D721Med (cell line): ENCODE measurements around the gene EMSY.

ENCODE experiments used
- DNase-seq: peaks from one replicate; pipeline ENCODE4 v3.0.0; 2011; ENCODE audit warnings: low spot score; ENCODE audit not compliant: insufficient read length
- FAIRE-seq: peaks from 2 replicates; lab custom pipeline; 2011; peaks lifted over from hg19 to GRCh38; lab: Jason Lieb, UNC
- CTCF ChIP-seq: IDR thresholded peaks from 2 replicates; pipeline ENCODE4 v1.5.1; 2012; ENCODE audit warnings: mild to moderate bottlenecking, control low read depth; ENCODE audit not compliant: insufficient read depth; ENCODE audit errors: missing control alignments

EMSY gene

DNA sequence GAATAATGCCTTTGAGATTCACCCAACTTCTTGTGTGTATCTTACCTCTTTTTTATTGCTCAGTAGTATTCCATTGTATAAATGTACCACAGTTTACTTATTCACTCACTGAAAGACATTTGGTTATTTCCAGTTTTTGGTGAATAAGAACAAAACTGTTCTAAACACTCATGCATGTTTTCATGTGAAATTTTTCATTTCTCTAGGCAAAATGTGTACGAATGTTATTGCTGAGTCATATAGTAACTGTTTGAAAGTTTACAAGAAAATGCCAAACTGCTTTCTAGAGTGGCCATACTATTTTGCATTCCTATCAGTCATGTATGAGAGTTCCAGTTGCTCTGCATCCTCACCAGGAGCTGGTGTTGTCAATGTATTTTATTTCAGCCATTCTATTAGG lies 8.8 kb upstream of the EMSY start:
- no peak for TF ChIP-seq CTCF
- DNase-seq (no peak), FAIRE-seq (no peak)

DNA sequence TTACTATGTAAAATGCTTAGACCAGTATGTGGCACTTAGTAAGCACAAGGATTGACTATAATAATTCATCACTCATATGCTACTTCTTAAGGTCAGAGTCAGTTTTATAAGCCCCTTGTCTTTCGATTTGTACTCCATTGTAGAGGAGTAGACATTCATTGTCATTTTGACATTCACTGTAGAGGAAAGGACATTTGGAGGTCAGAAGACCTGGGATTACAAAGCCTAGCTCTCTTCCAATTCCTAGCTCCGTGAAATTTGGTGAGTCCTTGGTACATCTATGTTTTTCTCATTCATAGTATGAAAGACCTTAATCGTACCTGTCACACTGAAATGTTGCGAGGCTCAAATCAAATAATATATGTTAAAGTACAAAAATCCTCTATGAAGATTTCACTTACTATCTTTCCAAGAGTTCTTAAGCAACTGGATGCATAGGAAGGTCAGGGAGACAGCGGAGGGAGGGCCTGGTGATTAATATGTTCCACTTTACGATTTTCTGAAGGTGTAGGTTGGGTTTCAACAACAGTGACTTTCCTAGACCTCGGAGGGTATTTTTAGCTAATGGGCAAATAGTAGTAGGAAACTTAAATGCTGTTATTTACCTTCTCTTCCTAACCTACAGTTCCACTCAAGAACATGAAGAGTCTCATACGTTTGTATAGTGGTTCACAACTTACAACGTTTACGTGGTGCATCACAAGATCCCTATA lies 1.4 kb upstream of the EMSY start:
- FAIRE-seq (no peak), DNase-seq (no peak)
- no peak for TF ChIP-seq CTCF

GRCh38 chr11:76444065-76444383 lies 794 bp upstream of the EMSY start:
- DNase-seq (no peak), FAIRE-seq (no peak)
- no peak for TF ChIP-seq CTCF

DNA sequence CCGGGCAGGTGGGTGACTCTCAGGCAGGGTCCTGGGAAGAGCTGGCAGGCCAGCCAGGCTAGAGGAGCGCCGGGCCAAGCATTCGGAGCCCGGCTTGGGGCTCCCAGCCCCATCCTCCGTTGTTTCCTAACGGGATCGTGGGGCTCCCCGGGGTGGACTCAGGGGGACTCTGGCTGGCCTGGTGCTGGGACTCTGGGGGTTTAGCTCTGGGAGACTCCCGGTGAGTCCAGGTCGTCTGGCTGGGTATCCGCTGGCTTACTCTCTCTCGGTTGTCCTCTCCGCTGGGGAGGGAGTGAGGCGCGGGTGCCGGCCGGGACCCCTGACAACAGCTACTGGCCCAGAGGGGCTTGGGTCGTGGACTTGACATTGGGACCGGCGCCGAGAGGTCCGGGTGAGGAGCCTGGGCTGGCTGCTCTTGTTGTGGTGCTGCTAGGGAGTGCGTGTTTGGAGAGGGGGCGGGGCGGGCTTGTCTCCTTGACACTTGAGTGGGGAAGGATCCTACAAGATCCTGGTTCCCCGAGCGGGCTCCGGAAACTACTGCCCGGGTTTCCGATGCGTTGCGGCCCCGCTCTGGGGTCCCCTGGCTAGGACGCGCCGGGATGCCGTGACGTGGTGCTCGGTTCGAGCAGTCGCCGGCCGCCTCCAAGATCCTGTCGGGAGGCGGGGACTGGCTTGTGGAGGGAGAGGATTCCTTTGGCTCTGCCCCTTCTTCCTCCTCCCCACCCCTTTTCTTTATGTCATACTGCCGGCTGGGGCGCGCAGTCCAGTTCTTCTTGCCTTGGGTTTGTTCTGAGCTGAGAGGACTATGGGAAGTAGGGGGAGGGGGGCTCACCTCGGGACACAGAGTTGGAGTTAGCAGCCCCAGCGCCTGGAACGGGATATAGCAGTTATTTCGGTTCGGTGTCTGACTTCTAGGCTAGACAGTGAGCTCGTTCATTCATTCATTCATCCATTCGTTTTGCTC lies 585 bp downstream of the EMSY start:
- FAIRE-seq (no peak), DNase-seq (no peak)
- TF ChIP-seq CTCF: no peak

DNA sequence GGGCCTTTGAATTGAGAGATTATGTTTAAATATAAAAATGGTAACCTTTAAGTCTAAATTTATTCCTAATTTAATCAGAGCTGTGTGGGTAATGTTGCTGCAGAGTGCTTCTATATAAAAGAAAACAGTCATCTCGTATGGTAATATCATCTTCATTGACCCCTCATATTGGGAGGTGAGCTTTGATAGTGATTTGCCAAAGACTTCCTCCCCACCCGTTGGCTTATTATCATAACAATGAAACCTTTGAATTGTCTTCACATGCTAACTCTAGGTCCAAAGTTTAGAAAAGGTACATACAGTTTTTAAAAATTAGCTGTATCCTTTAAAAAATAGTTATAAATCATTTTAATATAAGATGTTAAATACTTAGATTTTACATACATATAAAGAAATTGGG lies 3.7 kb downstream of the EMSY start:
- DNase-seq (no peak), FAIRE-seq (no peak)
- TF ChIP-seq CTCF: no peak

GRCh38 chr11:76453248-76453647 lies 8.4 kb downstream of the EMSY start:
- TF ChIP-seq CTCF: no peak
- FAIRE-seq: peak; percentile 46
- no peak for DNase-seq

DNA sequence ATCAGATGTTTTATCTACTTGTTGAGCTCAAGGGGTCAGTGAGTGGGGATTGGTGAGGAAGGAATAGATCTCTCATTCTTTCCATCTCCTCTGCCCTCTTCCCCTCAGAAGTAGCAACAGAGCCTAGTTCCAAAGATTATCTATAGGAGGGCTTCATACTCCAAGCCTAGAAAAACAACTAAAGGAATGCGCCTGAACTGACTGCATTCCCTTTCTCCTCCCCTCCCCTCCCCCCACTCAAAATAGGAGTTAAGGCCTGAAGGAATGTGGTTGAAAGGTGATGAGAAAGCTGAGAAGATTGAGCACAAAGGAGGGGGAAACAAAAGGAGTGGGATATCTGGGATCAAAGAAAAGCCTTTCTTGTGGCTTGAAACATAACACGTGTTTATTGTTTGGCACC lies 10.5 kb downstream of the EMSY start:
- DNase-seq (no peak), FAIRE-seq (no peak)
- no peak for TF ChIP-seq CTCF
